GM18511 (cell line): ENCODE results near the gene EPC2.

ENCODE experiments used
- ATAC-seq: cut with Tn5 transposase; IDR thresholded peaks from one replicate; pipeline ENCODE4 v1.9.1; 2021; ENCODE audit warnings: mild to moderate bottlenecking, moderate library complexity; ENCODE audit not compliant: unreplicated experiment

EPC2 gene

DNA sequence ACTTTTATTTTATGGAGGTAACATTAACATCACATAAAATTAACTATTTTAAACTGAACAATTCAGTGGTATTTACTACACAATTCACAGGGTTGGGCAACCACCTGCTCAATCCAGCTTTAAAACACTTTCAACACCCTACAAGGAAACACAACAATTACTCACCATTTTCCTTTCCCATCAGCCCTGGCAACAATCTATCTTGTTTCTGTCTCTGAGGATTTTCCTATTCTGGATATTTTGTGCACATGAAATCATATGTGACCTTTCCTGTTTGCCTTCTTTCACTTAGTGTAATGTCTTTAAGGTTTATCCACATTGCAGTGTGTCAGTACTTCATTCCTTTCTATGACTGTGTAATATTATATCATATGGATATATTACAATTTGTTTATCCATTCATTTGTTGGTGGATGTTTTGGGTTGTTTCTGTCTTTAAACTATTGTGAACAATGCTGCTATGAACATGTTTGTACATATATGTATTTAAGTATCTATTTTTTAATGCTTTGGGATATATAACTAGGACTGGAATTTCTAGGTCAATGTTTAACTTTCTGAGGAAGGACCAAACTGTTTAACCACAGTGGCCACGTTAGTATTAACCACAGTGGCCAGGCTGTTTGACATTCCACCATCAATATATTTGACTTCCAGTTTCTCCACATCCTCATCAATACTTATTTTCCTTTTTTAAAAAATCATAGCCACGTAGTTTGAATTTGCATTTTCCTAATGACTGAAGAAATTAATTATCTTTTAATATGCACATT, 158.1 kb downstream of the EPC2 start:
- no peak for ATAC-seq

DNA sequence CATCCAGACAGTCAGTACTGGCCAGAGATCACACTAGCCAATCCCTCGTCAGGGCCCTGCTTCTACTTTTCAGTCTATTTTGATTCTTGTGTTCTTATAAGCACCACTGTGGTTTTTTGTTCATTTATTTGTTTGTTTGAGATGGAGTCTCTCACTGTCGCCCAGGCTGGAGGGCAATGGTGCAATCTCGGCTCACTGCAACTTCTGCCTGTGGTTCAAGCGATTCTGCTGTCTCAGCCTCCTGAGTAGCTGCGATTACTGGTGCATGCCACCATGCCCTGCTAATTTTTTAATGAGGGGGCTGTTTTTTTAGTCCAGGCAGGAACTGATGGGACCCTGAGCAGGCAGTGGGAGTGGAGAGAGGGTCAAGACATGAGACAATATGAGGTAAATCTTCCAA, 165.5 kb downstream of the EPC2 start:
- ATAC-seq = no peak

DNA sequence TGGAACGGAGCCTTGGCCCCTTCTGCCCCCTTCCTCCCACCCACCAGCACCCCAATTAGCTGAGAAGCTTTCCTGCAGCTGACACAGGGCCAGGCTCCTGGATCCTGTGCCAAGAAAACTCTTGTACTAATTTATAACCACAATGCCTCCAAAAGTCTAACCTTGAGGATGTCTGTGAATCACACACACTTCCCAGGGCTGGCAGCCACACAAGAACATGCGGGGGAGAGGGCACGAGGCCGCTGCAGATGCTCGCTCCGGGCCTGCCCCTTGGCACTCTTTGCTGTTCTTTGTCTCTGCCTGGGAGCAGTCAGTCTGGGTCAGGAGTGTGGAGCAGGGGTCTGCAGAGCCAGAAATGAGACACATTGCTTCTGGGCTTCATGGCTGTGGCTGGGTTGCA, 167.8 kb downstream of the EPC2 start:
- ATAC-seq = no peak

DNA sequence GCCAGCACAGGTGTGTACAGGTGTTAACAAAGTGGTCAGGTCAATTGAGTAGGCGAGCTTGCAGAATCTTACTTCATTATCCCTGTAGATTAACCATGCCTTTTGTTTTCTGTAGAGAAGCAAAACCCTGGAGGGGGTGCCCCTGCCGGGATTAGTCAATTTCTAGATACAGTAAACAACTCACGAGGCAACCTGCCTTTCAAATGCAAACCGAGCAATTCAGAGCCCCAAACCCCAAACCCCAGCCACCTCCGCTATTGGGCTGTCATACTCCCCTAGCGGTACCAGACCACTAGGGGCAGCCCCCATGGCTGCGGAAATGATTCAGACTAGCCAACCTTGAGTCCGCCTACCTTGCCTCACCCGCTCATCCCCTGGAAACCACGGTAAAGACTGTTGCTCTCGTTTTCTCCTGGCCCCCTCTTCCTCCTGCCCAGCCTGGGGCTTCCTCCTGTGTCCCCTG, 169.1 kb downstream of the EPC2 start:
- ATAC-seq = peak; percentile 99

DNA sequence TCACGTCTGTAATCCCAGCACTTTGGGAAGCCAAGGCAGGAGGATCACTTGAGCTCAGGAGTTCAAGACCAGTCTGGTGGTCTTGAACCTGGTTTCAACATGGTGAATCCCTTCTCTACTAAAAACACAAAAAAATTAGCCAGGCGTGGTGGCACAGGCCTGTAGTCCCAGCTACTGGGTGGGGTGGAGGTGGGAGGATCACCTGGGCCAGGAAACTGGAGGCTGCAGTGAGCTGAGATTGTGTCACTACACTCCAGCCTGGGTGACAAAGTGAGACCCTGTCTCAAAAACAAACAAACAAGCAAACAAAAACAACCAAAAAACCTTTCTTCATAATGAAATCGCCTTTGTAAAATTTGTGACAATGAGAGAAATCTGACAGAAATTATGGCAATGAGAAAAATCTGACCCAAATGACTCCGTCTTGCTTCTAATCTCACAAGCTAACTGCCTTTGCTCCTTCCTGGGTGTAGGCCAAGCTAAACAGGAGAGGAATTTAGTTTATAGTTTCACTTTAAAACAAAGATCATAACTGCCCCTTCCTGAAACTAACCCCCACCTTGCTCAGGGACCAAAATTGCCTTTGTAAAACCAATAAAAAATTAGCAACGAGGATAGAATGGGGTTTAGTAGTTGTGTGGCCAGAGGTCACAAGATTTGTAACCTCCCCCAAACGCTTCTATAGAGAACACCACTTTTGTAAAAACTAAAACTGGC, 169.8 kb downstream of the EPC2 start:
- peak; percentile 3 for ATAC-seq

DNA sequence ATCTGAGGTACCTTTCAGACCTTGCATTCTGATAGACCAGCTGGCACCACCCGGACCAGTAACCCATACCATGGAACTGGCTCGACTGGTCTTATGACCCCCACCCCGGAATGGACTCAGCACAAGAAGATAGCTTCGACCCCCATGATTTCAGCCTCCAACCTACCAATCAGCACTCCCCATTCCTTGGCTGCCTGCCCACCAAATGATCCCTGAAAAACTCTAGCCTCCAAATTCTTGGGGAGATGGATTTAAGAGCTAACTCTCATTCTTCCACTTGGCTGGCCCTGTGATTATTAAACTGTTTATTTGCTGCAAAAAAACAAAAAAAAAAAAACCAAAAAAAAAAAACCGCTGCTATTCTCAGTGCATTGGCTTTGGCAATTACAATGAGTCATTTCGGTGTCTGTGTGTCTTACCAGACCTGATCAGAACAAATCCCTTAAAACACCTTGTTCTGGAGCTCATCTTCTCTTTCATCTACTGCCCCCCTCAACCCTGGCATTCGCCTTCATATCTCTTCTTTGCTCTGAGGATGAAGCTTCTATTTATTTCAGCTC, 170.4 kb downstream of the EPC2 start:
- no peak for ATAC-seq

DNA sequence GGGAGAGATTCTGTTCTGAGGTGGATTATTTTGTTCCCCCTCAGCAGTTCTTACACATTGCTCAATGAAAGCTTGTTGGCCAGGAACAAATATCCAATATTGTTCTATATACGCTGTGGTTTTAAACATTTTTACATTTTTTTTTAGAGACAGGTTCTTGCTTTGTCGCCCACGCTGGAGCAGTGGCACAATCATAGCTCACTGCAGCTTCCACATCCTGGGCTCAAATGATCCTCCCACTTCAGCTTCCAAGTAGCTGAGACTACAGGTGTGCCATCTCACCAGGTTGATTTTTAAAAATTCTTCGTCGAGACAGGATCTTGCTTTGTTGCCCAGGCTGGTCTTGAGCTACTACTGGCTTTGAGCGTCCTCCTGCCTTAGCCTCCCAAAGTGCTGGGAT, 171.6 kb downstream of the EPC2 start:
- no peak for ATAC-seq

DNA sequence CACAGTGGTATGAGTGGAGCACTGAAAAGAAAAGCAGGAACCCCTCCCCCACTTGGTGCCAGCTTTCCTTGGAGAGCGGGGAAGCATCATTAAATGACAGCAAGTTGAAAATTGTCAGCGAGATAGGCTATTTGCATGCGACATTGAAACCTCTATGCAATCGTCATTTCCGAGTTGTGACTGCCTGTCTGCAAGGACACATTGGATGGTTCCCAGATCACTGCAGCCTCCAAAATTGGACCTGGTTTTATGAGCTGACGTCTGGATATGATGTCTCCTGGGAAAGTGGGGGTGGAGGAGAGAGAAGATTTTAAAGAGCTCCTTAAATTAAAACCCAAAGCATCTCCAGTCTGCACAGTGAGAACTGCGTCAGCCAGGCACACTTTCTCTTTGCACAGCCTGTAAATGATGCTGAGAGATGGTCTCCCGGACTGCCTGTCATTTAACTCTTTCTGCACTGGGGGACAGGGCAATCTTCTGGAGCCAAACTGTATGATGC, 172.7 kb downstream of the EPC2 start:
- no peak for ATAC-seq

DNA sequence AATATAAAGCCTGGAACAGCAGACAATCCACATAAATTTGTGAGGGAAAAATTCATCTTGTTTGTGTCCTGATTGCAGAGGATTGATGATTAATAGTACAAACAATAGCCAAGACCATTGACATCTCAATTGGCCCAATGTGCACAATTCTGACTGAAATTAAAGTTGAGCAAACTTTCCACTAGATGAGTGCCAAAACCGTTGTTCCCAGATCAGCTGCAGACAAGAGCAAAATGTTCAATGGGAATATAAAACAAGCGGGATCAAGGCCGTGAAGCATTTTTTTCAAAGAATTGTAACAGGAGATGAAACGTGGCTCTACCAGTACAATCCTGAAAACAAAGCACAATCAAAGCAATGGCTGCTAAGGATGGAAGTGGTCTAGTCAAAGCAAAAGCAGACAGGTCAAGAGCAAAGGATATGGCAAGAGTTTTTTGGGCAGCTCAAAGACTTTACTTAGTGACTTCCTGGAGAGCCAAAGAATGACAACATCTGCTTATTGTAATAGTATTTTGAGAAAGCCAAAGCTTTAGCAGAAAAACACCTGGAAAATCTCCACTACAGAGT, 174.6 kb downstream of the EPC2 start:
- ATAC-seq = no peak

DNA sequence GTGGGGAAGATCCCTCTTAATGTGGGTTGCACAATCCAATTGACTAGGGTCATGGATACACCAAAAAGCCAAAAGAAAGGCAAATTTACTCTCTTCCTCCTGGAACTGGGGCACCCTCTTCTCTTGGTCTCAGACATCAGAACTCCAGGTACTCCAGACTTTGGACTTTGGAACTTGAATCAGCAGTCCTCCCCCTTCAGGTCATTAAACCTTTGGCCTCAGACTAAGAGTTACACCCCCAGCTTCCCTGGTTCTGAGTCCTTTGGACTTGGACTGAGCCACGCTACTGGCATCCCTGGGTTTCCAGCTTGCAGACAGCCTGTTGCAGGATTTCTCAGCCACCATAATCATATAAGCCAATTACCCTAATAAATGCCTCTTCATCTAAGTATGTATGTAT, 179.6 kb downstream of the EPC2 start:
- ATAC-seq = no peak

DNA sequence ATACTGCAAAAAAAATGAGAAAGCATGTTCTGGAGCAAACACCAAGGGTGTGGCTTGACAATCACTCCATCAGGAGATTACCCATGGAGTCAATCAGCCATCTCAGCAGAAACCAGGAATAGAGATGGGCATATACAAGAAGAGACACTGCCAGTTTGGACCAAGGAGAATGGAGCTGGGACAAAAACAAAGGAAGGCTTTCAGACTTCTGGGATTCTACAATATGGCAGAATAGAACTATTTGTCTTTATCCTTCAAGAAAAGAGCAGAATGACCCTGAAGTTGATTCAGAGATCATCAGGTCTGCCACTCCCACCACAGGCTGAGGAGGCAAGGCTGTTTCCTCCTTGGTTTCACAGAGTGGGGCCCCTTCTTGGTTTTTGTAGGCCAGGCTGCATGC, 182.2 kb downstream of the EPC2 start:
- no peak for ATAC-seq

DNA sequence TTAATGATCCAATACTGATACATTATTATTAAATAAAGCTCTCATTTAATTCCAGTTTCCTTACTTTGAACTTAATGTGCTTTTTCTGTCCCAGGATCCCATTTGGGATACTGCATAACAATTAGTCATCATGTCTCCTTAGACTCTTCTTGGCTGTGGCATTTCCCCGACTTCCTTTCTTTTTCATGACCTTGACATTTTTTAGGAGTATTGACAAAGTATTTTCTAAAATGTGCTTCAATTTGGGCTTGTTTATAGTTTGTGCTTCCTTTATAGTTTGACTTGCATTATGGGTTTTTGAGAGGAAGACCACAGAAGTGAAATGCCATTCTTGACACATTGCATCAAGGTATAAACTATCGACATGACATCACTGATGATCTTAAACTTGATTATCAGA, 184.4 kb downstream of the EPC2 start:
- ATAC-seq = no peak

DNA sequence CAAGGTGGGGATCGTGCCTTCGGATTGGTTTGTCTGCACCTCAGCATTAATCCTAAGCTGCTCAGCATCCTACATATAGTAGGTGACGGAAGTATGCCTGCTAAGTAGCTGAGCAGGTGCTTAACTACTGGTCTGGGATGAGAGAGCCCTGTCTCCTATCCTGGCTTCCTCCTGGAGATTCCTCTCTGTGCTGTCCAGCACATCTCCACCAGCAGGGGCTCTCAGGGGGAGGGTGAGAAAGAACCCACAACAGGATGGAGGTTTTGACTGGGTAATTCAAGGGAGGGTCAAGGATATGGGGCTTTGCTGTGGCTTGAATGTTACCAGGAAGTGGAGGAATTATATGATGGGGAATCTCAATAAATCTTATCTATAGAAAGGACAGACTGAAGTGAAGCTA, 185.1 kb downstream of the EPC2 start:
- no peak for ATAC-seq

DNA sequence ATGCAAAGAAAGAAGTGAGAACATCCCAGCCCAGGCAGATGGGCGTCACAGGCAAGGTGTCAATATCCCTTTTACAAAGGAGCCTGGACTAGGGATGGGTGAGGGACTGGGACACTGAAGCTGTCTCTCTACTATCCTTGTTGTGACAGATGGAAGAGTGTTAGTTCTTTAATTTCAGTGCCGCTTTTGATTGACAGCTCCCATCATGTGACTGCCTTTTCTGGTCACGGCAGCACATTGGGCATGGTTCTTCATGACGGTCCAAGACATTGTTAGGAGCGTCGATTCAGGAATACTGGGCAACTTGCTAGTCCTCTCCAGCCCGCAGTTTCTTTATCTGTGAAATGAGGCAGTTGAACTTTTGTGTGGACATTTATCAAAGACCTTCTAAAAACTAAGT, 188.1 kb downstream of the EPC2 start:
- ATAC-seq = no peak
